GM18508 (cell line): ENCODE results near the gene CEND1.

ENCODE experiments used
- ATAC-seq: cut with Tn5 transposase; IDR thresholded peaks from one replicate; pipeline ENCODE4 v1.9.1; 2021; ENCODE audit warnings: moderate number of reproducible peaks; ENCODE audit not compliant: insufficient read depth, unreplicated experiment

Gene CEND1

DNA sequence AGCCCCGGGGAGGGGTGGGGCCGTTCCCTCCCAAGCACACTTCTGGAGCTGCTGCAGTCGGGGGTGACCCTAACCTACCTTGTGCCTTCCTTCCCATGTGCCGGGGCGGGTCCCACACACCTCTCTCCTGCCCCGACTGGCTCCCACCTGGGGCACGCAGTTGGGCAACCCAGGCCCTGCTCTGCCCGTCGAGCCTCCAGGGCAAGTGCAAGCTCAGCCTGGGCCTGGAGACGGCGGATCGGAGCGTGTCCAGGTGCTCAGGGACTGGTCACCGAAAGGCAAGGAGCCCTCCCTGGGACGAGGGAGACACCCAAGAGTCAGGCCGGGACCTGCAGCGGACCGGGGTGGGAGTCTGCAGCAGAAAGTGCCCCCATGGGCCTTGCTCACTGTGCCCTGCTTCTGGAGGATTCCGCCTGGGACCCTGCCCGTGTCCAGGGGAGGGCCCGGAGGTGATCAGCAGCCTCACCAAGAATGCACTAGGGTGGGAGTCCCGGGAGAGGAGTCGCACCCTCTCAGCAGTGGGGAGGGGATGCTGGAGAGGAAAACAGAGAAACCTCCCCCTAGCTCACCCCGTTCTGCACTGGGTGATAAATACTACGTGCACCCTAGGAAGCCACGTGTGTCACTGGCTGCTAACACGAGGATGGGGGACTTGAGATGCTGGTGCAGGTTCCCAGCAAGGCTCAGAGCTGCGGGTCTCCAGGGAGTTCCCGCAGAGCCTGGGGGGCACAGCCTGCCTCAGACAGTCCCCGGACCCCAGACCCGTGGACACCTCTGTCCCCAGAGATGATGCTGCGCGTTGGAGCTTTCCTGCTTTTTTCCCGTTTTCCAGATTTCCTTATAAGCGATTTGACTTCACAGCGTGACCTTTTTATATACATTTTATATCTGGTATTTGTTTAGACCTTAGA lies 7.4 kb downstream of the CEND1 start:
- no peak for ATAC-seq

DNA sequence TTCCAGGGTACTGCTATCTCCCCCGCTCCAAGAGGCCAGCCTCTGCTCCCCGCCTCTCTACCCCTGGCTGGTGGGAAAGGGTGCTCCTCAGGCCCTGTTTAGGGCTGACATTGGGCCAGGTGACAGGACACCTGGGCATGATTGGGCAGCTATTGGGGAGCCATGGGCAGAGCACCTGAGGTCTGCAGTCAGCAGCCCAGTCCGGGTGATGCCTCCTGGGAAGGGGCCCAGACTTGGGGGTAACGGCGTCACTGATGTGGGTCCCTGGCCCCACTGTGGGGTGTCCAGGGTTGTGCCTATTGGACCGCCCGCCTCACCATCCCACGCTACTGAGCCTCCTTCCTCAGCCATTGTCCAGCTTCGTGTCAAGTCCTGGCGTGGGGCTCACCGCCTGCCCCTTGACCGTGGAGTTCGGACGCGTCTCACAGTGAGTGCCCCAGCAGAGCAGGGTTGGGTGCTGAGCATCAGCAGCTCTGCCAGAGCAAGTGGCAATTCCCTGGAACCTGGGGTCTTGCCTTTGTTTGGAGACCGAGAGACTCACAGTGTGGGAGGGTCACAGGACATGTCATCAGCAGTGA lies 9.8 kb downstream of the CEND1 start:
- ATAC-seq = no peak

DNA sequence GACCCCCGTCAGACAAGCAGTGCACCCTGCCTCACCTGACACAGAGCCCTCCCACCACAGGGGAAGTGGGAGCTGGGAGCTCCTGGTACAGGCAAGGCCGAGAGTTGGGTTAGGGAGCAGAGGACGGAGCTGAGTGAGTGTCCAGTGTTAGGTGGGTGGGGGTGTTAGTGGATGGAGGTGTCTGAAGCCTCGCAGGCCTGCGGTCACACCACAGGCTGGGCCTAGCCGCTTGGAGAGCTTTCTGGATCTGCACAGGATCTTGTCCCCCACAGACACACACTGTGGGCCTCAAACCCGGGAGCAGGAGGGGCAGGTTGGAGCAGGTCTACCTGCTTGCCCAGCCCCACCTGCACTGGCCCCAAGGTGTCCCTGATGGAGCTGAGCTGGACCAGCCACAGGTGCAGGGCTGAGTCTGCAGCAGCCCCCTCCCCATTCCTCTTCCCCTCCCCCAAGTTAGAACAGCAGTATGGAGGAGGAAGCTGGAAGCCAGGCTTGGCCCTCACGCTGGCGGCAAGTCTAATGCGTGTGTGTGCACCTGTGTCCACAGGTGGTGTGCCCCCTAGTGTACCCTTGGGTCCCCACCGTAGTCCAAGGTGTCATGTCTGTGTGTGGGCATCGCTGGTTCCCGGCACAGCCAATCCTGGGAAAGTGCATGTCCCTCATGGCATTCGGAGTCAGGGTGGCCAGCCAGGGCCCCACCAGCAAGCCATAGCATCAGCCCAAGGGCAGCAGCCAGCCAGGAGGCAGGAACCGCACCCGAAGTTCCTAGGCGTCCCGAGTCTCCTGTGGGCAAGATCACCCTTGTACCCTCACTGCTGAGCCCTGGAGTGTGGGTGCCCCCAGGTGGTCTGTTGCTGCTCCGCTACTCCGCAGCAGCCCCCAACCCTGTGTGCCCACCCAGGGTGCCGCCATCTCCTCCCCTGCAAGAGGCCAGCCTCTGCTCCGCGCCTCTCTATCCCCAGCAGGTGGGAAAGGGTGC lies 10.6 kb downstream of the CEND1 start:
- no peak for ATAC-seq

DNA sequence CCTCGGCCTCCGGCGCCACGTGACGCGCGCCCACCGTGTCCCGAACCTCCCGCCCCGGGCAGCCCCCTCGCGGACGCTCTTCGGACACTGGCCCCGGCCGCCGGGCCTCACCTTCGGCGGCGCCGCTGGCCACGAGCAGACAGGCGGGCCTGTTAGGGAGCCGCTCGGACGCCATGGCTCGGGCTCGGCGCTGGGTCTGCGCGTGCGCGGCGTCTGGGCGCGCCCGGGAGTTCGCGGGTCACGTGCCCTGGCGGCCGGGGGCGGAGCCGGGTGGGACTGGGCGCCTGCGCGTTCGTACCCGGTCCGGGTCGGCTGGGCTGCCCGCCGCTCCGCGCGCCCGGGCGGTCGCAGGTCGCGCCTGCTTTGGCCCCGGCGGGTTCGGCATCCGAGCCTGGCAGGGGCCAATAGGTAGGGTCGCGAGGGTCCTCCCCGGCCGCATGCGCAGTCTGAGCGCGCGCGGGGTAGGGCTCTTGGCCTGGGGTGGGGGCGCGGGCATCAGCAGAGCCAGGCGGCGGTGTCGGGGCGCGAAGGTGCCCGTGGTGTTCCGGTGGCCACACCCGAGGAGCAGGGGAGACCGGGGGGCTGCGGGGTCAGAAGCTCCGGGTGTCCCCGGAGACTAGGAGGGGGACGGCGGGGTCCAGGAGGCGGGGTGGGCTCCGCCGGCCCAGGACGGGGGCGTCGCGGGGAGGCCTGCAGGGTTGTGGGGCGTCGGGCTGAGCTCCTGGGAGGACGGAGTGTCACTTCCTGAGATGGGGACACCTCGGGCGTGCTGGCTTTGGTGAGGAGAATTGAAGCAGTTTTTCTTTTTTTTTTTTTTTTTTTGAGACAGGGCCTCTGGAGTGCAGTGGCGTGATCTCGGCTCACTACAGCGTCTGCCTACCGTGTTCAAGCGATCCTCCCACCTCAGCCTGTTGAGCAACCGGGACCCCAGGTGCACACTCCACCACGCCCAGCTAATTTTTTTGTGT lies 12.3 kb downstream of the CEND1 start, which contains the start of gene GATD1:
GATD1 (minus strand) TSS at position 200 of the 968 bp plus-strand sequence; CDS start at position 175, 25 bp downstream.
- no peak for ATAC-seq

DNA sequence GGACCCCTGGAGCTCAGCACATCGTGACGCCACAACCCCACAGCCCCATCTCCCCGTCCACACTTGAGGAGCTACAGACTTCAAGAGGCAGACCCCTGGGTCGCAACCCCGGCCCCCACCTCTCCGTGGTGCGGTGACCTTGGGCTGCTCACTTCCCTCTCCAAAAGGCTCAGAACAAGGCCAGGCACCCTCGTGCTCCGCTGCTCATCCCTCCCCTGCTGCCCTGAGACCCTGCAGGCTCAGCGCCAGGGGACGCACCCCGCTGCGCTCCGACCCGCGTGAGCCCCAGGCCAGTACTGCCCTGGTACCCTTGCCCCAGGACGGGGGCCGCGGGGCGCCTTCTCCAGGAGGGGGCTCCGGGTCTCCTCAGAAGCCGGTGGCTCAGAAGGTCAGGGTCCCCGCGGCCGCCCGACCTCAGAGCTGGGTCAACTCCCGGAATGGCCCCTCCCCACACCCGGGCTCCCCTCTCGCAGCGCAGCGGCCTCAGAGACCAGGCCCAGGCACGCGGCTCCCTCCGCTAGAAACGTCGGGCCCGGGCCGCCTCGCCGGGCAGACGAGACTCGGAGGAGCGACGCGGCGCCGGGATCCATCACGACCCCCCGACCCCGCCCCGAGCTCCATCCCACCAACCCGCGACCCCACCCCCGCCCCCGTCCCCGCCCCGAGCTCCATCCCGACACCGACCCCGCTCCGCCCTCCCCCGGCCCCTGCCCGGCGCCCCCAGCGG lies 13.2 kb downstream of the CEND1 start:
- no peak for ATAC-seq

DNA sequence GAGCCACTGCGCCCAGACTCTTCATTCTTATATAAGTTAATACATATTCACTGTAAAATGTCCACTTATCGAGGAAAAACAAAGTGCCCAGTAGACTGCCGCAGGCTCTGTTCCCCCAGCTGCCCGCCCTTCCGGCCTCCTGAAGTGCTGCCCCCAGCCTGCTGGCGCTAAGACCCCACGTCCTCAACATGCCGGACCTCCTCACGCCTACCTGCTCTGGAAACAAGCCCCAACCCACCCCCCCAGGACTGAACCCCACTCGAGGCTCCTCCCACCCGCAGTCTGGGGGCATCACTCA lies 13.7 kb downstream of the CEND1 start:
- ATAC-seq = no peak

DNA sequence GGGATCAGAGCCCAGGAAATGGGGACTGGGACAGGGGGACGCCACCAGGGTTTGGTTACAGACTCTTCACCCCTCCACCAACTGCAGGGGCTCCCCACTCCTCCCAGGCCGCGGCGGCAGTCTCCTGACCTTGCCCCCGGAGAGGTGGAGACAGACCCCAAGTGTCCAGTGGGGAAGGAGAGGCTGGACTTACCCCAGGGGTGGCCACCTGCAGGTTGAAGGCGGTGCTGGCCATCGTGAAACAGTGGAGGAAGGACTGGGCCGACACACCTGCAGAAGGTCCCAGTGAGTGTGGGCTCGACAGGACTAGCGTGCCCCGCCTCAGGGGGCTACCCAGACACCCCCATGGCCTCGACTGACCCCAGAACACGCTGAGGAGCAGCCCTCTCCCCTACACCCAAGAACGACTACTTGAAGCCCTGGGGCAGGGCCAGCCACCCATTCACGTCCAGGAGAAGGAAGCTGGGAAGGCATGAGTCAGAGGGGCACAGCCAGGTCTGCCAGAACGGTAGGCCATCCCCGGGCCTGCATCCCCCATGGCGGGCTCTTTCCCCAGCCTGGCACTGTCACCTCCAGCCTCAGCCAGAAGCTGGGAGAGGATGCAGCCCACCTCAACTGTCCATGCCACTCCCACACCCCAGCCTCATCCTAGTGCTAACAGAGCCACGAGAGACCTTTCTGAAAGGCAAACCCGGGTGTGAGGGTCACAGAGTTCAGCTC lies 14.9 kb downstream of the CEND1 start:
- no peak for ATAC-seq

DNA sequence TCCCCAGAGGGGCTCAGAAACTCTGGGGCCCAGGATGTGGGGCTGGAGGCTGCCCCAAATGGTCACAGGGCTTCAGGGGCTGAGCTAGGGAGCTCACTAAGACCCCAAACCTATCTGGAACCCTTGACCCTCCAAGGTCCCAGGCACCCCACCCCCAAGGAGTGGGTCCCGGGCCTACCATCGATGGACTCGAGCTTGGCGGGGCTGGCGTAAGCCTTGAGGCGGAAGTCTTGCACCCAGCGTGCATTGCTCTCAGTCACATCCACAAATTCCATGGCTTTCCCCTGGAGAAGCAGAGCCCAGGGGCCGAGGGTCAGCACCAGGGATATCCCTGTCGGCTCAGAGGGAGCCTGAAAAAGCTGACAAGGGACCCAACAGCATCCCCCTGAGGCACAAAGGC lies 16.1 kb downstream of the CEND1 start:
- no peak for ATAC-seq

DNA sequence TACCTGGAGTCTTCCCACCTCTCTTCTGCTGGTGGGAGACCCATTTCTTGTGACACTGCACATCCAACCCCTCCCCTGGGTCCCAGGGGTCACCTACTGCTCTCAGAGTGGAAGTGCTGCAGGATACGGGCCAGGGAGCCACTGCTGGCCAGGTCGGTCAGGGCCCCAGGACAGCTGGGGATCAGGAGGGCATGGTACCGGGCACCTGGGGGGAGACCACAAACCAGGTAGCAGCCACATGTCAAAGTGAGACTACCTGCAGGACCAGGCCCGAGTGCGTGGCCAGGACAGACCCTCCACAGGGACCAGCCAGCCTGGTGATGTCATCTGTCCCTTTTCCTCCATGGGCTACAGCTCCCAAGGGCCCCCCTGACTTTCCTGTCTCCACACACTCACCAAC lies 16.5 kb downstream of the CEND1 start:
- no peak for ATAC-seq

DNA sequence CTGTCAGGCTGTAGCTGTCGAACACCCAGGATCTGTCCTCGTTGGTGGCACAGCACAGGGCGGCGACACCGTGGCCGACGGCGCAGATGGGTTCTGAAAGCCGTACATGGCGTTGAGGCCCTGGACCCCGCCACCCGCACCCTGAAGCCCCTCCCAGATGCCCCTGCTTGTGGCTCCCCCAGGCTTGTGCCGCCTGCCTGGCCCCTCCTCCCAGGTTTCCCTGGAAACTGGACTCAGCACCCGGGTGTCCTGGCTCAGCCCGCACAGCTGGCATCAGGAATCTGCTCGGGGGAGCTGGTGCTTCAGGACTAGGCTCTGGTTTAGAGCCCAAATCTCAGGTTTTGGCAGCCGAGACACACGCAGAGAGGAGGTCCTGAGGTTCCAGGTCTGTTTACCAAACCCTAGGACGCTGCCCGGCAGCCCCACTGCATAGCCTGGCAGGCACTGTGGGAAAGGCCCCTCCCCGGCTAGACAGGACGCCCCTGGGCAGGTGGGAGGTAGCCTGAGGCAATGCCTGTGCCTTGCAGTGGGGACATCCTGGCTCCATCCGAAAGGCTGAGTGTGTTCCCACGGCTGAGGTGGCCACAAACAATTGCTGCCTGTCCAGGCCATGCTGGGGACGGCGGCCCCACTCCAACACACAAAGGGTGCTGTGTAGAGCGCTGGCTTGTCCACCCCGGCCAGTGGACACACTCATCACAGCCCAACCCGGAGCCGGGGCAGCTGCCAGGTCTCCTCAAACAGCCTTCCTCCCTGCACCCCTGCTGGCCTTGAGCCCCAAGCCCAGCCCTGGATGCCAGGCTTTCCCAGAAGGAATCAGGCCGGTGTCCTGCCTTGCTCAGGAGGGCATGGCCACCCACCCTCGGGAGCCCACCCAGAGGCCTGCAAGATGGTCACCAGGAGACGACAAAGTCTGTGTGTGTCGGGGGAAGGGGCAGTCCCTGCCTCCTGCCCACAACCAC lies 17.2 kb downstream of the CEND1 start:
- ATAC-seq = no peak

DNA sequence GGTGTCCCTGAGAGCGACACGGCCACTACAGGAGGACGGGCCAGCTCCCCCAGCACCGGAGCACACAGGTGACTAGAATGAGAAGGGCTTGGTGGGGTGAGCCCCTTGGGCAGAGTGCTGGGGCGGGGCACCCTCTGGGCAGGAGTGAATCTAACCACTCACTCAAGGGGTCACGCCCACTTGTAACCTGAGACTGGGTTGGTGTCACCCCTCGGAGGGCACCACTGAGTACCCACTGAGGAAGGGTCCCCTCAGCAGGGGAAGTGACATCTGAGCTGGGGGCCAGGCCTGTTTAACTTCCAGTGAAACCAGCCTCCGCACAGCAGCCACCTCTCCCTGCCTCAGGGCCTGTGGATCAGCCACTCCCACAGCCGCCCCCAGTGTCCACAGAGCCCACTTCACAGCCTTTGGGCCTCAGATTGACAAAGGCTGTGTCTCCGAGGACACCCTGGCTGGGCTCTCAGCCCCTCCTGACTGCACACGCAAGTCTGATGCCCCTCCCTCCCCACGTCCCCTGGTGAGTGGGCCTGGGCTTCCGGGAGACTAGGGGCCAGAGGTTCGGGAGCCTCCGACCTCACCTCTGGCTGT lies 18.2 kb downstream of the CEND1 start:
- no peak for ATAC-seq

DNA sequence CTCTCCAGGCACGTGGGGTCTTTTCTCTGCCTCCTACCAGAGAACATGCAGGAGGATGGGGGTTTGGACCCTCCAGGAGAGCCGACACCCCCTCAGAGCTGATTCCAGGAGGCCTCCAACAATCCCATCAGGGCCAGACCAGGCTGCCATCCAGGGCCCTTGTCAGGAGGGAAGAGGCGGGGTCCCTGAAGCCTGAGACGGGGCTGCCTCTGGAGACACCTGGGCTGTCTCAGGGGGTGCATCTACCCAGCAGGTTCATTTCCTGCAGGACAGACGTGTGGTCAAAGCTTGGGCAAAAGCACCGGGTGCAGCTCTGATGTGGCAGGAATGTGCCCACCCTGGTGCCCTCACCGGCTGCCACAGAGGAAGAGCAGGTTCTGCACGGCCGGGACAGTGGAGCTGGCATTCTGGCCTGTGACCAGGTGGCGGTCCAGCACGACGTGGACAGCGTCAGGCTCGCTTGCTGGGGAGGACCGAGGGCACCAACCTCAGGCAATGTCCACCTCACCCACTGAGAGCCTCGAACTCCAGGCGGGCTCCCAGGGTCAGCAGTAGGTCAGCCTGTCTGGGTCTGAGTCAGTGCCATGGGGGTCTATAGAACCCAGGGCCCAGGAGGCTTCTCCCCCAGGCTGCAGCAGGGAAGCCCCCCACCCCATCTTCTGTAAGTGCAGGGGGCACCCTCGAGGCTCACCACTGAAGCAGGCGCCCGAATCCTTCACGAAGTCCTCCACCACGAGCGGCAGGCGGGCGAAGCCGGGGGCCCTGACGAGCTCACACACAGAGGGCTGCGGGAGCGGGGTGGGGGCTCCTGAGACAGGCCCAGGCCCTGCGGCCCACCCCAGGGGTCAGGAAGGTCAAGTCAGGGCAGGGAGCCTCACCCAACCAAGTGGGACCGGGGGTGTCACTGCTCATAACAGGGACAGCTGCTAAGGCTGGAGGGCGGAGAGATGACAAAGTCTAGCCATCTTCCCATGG lies 19.0 kb downstream of the CEND1 start:
- no peak for ATAC-seq

DNA sequence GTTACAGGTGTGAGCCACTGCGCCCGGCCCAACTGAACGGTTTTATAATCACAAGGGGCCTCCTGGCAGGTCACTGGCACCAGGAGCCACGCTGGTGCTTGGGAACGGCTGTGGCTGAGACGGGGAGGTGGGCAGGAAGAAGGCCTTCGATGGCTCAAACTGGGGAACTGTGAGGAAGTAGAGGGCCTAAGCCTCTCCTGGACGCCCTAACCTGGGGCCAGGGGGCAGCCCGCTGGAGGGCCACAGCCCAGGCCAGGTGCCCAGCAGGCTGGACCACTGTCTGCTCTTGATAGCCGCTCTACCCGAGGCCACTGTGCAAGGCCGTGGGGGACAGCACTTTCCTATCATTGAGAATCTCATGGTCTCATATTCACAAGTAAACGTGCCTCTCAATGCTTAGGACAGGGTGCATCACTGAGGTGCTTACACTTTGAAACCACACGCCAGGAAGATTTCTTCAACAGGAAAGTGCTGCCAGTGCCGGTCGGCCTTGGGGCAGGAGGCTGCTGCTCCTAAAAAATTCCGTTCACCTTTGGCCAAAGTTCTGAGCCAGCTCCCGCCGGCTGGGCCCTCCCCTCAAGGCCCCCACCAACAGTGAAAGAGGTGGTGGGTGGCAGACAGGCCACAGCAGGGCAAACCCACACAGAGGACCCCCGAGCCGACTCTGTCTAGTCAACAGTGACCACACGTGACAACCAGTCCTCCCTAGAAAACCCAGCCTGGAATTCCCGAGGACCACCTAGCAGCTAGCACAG lies 19.8 kb downstream of the CEND1 start:
- no peak for ATAC-seq

DNA sequence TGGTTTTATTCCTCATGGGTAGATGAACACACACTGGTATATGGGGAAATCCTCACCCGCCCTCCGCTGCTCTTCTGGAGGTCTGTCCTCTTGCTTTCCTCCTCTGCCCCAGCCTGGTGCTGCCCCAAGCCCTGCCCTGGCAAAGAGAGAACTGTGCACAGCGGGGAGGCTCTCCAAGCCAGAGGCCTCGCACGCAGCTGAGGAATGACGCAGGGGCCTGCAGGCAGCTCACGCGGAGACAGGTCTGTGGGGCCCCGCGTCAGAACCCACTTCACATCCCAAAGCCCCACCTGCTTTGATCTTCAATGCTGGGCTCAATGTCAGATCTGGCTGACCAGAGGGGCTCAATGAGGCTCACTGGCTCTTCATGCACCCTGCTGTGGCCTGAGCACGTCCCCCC lies 22.7 kb downstream of the CEND1 start:
- ATAC-seq = no peak

DNA sequence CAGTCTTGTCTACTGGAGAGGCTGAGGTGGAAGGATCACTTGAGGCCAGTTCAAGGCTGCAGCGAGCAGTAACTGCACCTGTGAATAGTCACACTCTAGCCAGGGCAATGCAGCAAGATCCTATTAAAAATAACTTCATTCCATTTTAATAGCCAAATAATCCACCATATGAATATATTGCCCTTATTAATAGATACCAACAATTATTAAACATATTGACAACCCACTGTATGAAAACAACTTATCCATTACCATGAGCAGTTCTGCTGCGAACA lies 23.0 kb downstream of the CEND1 start:
- no peak for ATAC-seq
